HG03442 (cell line): ENCODE results near the gene FFAR1.
A peak's percentile ranks its signal among the peaks of the same experiment; 100 is the strongest.

Source experiments
- ATAC-seq: cut with Tn5 transposase; IDR thresholded peaks from one replicate; pipeline ENCODE4 v1.9.1; 2021; ENCODE audit warnings: mild to moderate bottlenecking, moderate library complexity; ENCODE audit not compliant: unreplicated experiment

Gene FFAR1, protein sequence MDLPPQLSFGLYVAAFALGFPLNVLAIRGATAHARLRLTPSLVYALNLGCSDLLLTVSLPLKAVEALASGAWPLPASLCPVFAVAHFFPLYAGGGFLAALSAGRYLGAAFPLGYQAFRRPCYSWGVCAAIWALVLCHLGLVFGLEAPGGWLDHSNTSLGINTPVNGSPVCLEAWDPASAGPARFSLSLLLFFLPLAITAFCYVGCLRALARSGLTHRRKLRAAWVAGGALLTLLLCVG (N-terminal part only)

DNA sequence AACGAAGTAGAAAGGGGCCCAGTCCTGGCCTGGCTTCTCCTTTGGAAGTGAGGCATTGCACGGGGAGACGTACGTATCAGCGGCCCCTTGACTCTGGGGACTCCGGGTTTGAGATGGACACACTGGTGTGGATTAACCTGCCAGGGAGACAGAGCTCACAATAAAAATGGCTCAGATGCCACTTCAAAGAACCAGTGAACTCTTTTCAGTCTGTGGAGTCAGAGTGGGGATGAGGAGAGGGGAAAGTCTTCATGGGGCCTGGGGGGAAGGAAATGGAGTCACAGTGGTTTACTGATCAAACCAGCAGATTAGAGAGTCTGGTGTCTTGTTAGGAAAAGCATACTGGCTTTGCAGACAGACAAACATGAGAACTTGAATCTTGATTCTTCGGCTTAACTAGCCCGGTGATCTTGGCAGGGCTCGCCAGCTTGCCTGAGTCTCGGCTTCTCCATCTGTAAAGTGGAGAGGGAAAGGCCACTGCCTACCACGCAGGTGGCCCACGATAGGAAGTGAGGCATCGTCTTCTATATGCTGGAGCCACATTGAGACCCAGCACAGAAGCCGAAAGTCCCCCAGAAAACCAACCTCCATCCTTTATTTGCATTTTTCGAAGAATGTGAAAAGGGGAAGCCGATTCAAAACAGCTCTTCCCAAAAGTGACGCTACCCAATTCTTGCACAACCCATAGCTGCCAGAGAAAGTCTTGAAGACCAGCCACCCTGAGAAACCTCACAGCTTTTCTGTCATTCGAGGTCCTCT lies at the start of gene FFAR1:
Gene FFAR1, plus strand, starts transcription at position 732 of the 759 bp plus-strand sequence. CDS start 3,650 bp downstream, outside the sequence.
- peak; percentile 49 for ATAC-seq

DNA sequence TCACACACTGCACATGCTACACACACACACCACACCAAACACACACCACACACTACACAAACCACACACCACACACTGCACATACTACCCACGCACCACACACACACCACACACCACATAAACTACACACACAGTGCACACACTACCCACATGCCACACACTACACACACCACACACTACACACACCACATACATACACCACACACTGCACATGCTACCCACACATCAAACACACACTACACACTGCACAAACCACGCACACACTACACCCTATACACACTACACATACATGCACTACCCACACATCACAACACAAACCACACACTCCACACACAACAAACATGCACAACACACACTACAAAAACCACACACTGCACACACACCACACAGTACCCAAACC lies 49.8 kb upstream of the FFAR1 start:
- no peak for ATAC-seq

DNA sequence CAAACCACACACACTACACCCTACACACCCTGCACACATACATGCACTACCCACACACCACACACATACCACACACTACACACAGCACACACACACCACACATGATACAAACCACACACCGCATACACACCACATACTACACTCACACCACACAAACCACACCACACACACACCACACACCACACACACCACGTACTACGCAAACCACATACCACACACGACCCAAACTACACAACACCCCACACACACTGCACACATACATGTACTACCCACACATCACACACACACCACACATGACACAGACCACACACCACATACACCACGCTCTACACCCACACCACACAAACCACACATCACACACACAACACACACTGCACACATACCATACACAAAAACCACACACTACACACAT lies 49.1 kb upstream of the FFAR1 start:
- no peak for ATAC-seq

DNA sequence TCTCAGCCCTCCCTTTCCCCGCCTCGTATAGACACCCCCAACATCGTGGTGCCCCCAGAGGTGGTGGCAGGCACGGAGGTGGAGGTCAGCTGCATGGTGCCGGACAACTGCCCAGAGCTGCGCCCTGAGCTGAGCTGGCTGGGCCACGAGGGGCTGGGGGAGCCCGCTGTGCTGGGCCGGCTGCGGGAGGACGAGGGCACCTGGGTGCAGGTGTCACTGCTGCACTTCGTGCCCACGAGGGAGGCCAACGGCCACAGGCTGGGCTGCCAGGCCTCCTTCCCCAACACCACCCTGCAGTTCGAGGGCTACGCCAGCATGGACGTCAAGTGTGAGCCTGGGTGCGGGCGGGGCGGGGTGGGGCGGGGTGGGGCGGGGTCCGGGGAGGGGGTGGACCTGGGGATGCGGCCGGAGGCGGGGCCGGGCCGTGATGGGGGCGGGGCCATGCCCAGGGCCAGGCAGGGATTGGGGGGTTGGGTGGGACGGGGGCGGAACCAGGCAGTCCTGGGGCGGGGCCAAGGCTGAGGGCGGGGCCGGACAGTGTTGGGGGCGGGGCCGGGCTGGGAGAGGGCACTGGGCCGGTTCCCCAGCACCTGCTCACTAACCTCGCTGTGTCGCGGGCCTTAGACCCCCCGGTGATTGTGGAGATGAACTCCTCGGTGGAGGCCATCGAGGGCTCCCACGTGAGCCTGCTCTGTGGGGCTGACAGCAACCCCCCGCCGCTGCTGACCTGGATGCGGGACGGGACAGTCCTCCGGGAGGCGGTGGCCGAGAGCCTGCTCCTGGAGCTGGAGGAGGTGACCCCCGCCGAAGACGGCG lies 48.0 kb upstream of the FFAR1 start:
- no peak for ATAC-seq

DNA sequence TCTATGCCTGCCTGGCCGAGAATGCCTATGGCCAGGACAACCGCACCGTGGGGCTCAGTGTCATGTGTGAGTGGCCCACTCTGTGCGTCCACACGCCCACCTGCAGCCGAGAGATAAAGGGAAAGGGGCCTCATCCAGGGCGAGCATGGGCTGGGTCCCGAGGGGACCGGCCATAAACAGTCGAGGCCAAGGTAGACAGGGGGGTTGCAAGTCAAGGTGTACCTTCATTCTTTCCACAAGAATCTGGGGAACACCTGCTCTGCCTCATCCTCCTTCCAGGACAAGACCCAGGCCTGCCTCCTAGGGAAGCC lies 47.4 kb upstream of the FFAR1 start:
- no peak for ATAC-seq

DNA sequence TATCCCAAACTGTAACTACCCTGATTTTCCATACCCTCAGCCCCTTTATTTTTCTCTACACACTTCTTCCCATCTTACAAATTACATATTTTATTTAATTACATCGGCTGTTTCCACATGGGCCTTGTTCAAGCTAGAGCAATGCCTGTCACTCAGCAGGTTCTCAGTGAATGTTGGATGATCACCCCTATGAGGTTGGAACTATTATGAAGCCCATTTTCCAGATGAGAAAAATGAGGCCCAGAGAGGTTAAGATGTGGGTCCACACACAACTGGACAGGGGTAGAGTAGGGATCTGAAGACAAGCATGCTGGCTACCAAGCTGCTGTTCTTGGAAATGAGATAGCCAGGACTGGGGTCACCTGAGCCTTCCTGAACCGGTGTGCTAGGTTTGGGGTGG lies 45.7 kb upstream of the FFAR1 start:
- no peak for ATAC-seq

DNA sequence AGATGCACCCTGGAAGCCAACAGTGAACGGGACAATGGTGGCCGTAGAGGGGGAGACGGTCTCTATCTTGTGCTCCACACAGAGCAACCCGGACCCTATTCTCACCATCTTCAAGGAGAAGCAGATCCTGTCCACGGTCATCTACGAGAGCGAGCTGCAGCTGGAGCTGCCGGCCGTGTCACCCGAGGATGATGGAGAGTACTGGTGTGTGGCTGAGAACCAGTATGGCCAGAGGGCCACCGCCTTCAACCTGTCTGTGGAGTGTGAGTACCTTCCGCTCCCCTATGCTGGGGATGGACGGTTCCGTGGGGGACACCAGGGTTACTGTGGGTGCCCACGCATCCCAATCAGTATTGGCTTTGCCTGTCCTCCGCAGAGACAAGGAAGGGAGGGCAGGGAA lies 45.3 kb upstream of the FFAR1 start:
- ATAC-seq: no peak

DNA sequence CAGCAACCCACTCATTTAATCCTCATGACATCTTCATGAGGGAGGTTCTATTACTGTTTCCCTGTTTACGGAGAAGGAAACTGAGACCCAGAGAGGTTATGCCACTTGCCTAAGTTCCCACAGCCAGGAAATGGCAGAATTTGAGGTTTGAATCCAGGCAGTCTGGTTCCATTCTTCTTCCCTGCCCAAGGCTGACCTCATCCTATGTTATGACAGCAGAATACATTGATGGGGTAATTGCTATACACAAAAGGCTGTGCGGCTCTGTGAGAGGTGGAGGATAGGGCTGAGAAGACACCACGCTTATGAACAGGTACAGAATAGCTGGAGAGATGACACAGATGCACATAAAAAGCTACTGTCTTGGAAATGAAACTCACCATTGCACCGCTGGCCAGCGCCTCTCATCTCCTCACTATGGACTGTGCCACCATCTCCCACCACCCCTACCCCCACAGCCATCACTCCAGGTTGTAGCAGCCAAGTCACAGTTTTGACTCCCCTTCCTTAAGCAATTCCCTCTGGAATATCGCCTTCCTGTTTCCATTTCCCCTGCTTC lies 44.3 kb upstream of the FFAR1 start:
- ATAC-seq: no peak

DNA sequence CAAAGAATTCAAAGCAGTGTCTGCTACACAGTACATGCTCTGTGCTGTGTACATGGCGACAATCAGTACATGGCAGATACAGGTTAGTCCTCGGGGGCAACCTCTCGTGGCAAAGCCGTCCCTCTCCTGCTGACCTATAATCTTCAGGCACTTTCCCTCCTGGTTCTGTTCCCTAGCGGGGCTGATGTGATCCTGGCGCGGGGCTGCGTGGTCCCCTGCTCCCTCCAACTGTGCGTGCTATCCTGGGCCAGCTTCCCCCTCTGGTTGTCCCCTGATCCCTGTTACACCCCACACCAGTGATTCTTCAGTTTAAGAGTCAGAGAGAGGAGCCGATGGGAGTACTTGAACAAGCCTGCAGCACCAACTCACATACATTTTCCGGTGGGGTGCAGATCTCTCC lies 43.7 kb upstream of the FFAR1 start:
- ATAC-seq: no peak

DNA sequence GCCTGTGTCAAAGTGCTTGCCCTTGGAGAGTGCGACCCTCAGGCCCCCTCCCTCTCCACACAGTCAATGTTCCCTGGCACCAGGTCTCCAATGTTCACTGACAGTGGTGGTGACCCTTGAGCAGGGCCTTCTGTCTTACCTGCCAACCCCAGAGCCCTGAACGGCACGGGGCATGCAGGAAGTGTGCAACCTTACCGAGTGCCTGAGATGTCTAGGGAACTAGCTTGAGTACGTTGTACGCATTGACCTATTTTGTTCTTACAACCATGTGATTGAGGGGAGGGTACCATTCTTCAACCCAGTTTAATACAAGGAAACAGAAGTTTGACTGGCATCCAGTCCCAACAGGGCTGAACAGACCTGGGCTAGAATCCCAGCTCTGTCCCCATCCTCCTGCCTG lies 42.5 kb upstream of the FFAR1 start:
- no peak for ATAC-seq

DNA sequence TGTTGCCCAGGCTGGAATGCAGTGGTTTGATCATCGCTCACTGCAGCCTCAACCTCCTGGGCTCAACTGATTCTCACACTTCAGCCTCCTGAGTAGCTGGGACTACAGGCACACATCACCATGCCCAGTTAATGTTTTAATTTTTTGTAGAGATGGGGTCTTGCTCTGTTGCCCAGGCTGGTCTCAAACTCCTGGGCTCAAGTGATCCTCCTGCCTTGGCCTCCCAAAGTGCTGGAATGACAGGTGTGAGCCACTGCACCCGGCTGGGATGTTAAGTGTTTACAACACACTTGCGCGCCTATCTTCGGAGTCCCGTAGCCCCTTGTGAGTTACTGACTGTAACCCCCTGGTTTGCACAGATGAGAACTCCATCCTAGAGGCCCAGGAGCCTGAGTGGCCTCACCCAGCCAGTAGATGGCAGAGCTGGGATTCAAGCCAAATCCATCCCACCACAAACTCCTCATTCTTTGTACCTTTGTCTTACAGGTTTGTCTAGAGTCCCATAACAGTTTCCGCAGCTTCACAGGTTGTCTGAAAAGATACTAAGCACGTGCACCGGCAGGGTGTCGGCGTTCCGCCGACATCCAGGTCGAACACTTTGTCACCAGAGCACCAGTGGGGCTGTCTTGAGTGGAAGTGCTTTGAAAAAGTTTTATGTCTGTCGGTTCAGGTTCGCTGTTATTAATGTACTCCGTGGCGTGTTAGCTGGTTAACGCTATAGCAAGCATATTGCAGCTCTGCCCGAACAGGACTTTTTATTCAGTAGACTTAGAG lies 41.0 kb upstream of the FFAR1 start:
- ATAC-seq: no peak

DNA sequence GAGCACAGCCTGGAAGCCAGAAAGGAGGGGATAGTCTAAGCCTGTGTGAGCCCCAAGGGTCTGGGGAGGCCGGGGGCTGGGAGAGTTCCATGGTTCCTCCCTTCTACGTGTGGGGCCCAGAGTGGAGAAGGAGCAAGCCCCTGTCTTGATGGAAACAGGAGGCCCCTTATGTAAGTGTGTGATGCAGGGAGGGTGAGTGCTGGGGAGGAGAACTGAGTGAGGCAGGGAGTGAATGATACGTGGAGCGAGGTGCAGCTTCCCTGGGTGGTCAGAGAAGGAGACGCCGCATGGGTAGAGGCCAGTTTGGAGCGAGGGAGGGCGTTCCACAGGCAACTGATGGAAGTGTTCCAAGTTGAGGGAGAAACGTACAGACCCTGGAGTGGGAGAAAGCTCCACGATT lies 39.8 kb upstream of the FFAR1 start:
- ATAC-seq: no peak

DNA sequence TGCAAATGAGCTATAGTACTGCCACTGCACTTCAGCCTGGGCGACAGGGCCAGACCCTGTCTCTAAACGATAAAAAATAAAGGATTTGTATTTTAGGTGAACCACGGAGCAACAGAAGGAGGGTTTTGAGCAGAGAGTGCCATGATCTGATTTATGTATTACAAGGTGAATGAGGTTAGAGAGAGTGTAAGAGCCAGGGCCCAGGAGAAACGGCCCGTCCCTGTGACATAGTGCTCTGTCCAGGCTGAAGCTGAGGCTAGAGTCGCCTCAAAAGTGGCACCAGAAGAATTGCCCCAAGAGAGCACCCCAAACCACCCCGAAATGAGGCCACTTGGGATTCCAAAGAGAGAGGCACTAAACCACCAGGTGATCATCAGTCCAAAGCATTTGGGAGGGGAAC lies 38.8 kb upstream of the FFAR1 start:
- no peak for ATAC-seq

DNA sequence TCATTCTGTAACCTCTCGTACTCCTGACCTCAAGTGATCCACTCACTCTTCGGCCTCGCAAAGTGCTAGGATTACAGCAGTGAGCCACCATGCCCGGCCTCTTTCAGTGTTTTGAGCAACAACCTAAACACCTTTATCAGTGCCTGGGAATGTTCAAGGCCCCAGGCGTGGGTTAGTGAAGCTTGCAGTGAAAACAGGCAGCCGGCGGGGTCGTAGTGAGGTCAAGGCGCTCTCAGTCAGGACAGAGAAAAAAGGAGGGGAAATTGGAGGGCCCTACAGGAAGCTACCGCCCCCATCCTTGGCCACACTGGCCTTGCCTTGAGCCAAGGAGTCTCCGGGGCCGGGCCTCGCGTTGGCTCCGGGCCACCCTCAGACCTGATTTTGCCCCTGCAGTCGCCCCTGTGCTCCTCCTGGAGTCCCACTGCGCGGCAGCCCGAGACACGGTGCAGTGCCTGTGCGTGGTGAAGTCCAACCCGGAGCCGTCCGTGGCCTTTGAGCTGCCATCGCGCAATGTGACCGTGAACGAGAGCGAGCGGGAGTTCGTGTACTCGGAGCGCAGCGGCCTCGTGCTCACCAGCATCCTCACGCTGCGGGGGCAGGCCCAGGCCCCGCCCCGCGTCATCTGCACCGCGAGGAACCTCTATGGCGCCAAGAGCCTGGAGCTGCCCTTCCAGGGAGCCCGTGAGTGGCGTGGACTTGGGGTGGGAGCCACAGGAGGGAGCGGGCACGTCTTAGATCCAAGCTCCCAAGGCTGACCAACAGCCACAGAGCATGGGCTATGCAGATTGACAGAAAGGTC lies 38.0 kb upstream of the FFAR1 start:
- no peak for ATAC-seq

DNA sequence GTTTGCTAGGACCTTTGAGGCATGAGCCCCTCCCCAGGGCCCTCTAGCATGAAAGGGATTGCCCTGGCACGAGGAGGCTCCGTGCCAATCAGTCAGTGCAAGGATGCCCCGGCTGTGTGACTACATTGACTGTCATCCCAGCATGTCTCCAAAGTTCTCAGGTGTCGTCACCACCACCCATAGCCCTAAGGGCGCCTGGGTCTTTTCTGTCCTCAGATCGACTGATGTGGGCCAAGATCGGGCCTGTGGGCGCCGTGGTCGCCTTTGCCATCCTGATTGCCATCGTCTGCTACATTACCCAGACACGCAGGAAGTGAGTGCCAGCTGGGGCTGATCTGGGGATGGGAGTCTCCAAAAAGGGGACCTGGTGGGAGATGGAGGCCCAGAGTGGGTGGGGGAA lies 37.4 kb upstream of the FFAR1 start:
- no peak for ATAC-seq

DNA sequence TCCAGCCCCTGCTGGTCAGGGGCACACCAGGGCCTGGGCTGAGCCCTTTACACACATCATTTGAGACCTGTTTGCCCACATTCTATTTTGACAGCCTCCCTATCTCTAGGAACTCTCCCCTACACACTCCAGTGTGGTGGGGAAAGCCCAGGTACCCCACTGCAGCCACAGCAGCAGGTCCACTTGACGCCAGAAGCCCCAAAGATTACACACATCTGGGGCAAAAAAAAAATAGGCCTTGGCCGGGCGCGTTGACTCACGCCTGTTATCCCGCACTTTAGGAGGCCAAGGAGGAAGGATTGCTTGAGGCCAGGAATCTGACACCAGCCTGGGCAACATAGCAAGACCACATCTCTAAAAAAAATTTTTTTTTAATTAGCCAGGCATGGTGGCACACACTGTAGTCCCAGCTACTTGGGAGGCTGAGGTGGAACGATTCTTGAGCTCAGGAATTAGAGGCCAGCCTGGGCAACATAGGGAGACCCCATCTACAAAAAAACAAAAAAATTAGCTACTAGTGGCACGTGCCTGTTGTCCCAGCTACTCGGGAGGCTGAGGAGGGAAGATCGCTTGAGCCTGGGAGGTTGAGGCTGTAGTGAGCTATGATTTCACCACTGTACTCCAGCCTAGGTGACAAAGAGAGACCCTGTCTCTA lies 36.8 kb upstream of the FFAR1 start:
- ATAC-seq: no peak

DNA sequence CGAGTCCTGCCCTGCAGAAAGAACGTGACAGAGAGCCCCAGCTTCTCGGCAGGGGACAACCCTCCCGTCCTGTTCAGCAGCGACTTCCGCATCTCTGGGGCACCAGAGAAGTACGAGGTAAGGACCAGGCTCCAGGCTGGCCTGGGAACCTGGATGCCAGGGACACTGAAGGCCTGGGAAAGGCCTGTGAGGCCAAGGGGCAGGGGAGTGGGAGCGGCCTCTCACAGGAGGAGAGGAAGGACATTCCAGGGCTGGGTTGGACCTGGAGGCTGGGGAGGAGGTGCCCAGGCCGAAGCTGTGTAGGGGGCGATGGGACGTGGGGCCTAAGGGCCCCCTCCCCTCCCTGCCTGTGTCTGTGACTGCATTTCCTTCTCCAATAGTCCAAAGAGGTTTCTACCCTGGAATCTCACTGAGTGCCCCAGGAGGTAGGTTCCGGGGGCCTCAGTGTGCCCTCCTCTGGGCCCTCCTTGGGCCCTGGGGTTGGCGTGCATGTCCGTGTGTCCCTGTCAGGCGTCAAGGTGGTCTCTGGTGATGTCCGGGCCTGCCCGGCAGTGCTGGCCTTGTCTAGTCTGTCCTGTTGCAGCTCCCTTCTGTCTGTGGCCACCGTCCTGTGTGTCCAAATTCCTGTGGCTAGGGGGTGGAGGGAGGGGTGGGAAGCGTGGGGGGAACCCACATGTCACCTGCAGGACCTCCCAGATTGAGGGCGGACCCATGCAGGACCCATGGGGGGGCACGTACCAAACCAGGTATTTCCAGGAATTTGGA lies 35.6 kb upstream of the FFAR1 start:
- ATAC-seq: no peak

DNA sequence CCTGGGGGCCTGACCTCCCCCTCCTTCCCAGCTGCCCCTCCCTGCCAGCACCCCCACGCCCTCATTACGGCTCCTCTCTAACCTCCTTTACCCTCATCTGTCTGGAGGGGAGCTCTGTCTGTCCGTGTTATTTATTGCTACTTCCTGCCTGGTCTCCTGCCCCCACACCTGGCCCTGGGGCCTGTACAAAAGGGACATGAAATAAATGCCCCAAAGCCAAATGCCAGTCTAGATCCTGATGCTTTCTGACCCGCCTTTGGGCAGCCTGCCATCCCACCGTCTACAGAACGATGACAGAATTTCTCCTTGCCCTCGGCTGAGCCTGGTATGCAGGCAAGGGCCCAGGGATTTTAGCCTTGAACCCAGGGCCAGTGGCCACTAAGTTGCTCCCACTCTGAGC lies 34.1 kb upstream of the FFAR1 start:
- no peak for ATAC-seq

DNA sequence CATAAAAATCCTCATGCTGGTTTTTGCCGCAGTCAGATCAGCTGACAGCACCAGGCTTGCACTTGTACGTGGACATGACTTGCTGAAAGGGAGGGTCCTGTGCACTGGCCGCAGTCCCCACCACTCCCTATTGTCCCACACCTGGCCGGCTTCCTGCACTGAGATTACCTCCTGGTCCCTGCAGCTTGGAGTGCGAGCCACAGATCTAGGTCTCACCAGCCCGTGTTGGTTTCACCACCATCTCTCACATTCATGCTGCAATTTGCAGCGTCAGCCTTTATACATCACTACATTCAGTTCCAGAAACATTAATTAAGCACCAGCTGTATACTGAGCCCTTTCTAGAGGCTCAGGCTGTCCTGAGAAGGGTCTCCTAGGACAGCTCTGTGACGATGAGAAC lies 33.7 kb upstream of the FFAR1 start:
- no peak for ATAC-seq
